GM18520 (cell line): ENCODE data around the gene USH1G.
A peak's percentile ranks its signal among the peaks of the same experiment; 100 is the strongest.
"Not testable (repeated sequence)": the region's sequence is repeated elsewhere in the genome, so short reads cannot be mapped to it uniquely, and the experiment has no call there.

ENCODE experiments used
- ATAC-seq: cut with Tn5 transposase; IDR thresholded peaks from one replicate; pipeline ENCODE4 v1.9.1; 2021; ENCODE audit not compliant: unreplicated experiment

USH1G gene

GRCh38 chr17:74877592-74878548, 45.2 kb downstream of the USH1G start:
- ATAC-seq: no peak

DNA sequence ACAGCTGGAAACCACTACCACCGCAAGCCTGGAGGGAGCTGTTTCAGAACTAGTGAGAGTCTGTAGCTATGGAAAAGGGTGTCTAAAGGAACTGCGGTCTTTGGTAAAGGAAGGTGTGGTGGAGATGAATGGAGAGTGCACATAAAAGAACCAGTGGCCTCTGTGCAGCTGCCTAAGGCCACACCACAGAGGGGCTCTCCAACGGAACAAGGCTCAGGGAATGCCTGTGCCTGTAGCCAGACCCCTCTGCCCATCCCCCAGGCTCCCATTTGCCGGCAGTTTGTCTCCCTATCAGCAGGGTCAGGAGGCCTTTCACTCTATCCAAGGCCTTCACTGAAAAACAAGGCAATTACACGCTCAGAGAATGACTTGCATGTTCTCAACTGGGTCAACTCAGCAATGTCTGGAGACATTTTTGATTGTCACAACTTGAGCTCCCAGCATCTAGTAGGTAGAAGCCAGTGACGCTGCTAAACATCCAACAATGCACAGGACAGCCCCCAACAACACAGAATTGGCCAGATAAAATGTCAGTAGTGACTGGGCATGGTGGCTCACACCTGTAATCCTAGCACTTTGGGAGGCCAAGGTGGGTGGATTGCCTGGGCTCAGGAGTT, 47.0 kb downstream of the USH1G start:
- no peak for ATAC-seq

GRCh38 chr17:74875155-74875976, 47.7 kb downstream of the USH1G start:
- no peak for ATAC-seq

DNA sequence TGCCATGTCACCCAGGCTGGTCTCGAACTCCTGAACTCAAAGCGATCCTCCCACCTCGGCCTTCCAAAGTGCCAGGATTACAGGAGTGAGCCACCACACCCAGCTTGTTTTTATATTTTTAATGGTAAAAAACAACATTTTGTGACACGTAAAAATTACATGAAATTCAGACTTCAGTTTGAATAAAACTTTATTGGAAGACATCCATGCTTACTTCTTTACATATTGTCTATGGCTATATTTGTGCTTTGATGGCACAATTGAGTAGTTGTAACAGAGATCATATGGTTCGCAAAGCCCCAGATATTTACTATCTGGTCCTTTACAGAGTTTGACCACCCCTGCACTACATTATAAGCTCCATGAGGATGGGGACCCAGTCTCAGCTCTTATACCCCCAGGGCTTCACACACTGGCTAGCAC, 48.4 kb downstream of the USH1G start:
- no peak for ATAC-seq

GRCh38 chr17:74873874-74874614, 49.0 kb downstream of the USH1G start:
- no peak for ATAC-seq

GRCh38 chr17:74873037-74873873, 49.8 kb downstream of the USH1G start:
- ATAC-seq: peak; percentile 90

- no peak for ATAC-seq
Measured at GRCh38 chr17:74872313-74873036, 50.6 kb downstream of the USH1G start, which contains the start of gene FDXR. Gene FDXR (minus strand): TSS chr17:74872994. CDS start chr17:74872944, 50 bp downstream.

DNA sequence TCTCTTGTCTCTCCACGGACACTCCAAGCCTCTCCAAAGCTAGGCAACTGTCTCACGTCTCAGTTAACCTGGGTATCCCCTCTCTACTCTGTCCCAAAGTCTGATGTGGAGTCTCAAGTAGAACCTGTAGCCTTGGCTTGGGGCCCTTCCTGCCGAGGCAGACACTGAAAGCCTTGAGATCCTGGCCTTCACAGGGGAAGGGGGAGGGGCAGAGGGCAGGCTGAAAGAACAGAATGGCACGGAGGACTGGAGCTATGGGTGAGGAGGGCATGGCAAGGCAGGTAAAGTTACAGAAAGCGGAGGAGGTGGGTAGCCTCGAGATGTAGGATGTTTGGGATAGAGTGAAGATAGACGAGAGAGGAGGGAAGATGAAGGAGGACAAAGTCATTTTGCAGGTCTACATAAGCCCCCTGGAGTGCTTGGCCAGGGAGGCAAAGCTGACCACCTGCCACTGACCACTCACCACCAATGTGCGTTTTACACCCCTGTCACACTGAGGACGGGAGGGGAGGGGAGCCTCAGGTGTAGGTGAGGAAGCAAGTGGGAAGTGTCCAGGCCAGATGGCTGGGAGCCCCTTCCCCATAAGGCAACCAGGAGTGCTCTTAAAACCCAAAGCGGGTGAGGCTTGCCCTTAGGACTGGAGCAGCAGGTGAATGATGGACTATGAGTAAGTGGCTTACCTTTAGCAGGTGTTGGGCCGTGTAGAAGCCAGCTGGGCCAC, 51.5 kb downstream of the USH1G start:
- no peak for ATAC-seq

GRCh38 chr17:74870512-74870911, 52.5 kb downstream of the USH1G start:
- ATAC-seq: no peak

DNA sequence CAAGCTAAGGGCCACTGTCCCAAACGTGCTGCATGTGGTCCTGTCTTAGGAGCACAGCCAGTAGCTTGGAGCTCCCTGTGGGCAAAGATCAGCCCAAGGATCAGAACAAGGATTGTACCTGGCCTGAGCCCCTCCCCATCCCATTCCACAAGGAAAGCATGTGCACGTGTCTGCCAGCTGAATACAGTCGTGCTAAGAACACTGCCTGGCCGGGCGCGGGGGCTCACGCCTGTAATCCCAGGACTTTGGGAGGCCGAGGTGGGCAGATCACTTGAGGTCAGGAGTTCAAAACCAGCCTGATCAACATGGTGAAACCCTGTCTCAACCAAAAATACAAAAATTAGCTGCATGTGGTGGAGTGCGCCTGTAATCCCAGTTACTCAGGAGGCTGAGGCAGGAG, 53.0 kb downstream of the USH1G start:
- ATAC-seq: not testable (repeated sequence)

GRCh38 chr17:74868908-74869255, 54.2 kb downstream of the USH1G start:
- no peak for ATAC-seq

DNA sequence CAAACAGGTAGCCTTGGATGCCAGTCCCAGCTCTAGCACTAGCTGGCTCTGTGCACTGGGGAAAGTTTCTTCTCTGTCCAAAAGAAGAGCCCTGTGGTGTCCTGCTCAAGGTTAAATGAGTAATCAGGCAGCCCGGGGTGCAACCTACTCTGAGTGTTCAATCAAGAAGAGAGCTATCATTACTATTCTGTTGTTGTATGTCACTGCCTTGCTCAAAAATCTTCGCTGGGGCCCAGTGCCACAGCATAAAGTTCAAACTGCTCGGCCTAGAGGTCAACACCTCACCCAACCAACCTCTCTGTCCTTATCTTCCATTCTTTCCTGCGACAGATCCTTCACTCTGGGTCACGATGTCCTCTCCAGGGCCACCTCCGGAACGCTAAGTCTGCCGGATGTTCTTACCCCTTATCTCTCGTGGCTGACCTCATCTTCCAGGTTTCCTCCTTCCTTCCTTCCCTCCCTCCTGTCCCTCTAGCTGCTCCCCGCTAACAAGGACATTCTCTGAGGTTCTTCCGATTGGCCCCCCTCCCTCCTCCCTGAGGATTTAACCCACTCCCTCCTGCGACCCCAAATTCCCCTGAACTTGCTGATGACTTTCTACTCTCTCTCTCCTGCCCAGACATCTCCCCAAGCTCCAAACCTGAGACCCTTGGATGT, 54.7 kb downstream of the USH1G start:
- no peak for ATAC-seq

DNA sequence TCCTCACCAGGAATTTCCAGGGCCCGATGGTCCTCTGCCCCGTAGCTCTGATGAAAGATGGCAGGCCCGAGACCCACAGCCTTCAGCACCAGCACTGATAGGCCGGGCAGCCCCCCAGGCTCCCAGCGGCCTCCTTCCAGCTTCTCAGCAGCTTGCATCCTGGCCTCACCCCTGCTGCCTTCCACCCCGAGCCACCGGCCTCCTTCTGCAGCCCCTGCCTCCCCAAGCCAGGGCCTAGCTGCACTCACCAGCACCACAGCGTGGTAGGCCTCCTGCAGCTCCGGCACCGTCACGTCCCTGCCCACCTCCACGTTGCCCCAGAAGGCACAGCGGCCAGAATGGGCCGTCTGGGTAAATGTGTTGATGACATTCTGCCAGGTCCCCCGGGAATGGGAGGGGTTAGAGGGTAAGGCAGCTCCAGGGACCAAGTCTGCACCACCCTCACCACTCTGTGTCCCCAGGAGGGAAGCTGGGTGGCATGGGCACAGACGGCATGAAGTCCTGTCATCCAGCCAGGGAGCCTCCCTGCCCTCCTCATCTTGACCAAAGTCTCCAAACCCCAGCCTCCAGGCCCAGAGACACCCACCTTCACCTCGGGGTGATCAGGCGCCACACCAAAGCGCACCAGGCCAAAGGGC, 56.7 kb downstream of the USH1G start:
- no peak for ATAC-seq
